HG02763 (cell line): ENCODE results near the gene UBE2G1.

ENCODE experiments used
- ATAC-seq: cut with Tn5 transposase; IDR thresholded peaks from one replicate; pipeline ENCODE4 v1.9.1; 2021; ENCODE audit warnings: mild to moderate bottlenecking, moderate library complexity; ENCODE audit not compliant: unreplicated experiment

UBE2G1 gene

GRCh38 chr17:4340914-4341615 lies 25.4 kb downstream of the UBE2G1 start:
- no peak for ATAC-seq

GRCh38 chr17:4334776-4335584 lies 31.5 kb downstream of the UBE2G1 start:
- ATAC-seq: no peak

DNA sequence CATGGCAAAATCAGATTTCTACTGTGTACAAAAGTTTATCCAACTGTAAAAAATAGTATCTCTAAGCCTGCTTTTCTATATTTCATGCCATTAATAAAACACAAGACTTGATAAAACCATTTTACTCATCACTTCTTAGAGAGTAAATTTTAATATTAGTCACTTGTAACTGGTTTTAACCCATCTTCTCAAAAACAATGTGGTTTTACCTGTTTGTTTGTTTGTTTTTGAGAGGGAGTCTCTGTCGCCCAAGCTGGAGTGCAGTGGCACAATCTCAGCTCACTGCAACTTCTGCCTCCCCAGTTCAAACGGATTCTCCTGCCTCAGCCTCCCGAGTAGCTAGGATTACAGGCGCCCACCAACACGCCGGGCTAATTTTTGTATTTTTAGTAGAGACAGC lies 32.1 kb downstream of the UBE2G1 start:
- ATAC-seq: no peak

- no peak for ATAC-seq
These were observed 33.4 kb downstream of the UBE2G1 start for GRCh38 chr17:4333041-4333440.

- ATAC-seq: no peak
These were observed 34.0 kb downstream of the UBE2G1 start for GRCh38 chr17:4332296-4332970.

DNA sequence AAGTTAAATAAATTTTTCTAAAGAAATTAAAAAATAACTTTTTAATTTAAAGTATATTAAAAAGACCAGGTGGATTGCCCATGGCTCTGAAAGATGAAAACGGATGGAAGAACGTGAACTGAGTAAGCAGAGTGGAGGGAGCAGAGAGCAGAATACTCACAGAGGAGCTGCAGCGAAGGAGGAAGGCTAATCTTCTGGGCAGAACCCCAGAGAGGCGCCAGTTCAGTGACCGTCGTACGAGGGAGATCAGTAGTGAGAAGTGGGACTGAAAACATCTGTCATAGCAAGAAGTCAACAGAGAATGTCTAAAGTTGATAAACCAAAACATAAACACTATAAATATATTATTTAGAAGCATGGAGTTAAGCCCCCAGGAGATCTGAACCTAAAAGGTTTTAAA lies 34.9 kb downstream of the UBE2G1 start:
- no peak for ATAC-seq

- no peak for ATAC-seq
These were observed 36.6 kb downstream of the UBE2G1 start for GRCh38 chr17:4329838-4330237.

GRCh38 chr17:4327606-4328005 lies 38.9 kb downstream of the UBE2G1 start:
- ATAC-seq: no peak

DNA sequence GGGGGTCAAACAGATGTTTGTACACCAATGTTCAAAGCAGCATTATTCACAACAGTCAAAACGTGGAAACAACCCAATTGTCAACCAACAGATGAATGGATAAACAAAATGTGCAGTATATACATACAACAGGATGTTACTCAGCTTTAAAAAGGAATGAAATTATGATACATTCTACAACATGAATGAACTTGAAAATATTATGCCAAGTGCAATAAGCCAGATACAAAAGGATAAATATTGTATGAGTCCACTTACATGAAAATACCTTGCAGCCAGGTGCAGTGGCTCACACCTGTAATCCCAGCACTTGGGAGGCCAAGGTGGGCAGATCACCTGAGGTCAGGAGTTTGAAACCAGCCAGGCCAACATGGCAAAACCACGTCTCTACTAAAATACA lies 39.9 kb downstream of the UBE2G1 start:
- no peak for ATAC-seq

GRCh38 chr17:4326112-4326511 lies 40.4 kb downstream of the UBE2G1 start:
- no peak for ATAC-seq

DNA sequence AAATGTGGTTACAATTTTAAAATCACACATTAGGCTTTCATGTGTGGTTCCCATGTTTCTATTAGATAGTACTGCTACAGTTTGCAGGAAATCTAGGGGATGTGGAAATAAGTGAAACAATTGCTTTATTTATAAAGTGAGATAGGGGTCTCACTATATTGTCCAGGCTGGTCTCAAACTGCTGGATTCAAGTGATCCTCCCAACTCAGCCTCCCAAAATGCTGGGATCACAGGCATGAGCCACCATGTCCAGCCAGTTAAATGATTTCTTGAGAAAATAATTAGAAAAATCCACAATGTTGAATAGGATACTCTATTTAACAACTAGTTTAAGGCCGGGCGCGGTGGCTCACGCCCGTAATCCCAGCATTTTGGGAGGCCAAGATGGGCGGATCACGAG lies 42.0 kb downstream of the UBE2G1 start:
- ATAC-seq: no peak

GRCh38 chr17:4319221-4319620 lies 47.3 kb downstream of the UBE2G1 start:
- no peak for ATAC-seq

DNA sequence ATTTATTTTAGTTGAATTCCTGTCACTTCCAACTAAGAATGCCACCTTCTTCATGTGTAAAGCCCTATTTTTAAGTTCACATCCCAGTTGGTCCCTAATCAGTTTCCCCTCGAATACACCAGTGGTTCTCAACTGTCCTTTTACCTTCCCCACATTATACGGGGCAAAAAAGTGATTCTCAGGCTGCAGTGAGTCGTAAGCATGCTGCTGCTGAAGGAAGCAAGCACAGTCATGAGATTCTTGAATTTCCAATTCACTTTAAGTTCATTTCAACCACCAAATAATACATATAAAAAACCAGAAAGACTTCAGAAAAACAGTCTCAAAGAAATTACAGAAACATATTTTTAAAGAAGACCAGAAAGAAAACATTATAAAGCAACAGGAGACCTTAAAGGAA lies 47.9 kb downstream of the UBE2G1 start:
- ATAC-seq: no peak

DNA sequence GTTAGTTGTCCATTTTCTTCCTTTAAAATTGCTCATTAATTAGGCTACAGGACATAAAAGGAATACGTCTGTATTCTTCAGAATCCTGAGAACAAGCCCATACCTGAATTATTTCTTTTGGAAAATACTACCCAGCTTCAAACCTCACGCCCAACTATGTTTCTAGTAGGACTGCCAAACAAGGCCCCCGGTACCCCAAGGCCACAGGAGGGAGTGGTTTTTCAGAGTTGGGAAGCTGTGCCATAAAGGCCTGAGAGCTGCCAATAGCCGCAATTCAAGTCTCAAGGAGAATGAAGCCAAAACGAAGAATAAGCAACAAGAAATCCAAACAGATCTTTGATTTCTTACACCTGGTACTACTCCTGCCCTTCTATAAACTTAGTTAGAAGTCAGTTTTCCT lies 48.3 kb downstream of the UBE2G1 start:
- ATAC-seq: no peak

- no peak for ATAC-seq
These were observed 48.9 kb downstream of the UBE2G1 start for GRCh38 chr17:4317610-4318009.

DNA sequence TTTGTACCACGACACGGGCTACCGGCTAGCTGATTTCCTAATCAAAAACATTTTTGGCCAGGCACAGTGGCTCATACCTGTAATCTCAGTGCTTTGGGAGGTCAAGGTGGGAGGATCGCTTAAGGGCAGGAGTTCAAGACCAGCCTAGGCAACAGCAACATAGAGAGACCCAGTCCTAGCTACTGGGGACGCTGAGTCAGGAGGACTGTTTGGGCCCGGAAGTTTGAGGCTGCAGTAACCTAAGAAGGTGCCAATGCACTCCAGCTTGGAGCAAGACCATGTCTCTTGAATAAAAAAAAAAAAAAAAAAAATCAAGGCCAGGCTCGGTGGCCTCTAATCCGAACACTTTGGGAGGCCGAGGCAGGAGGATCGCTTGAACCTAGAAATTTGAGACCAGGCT lies 49.8 kb downstream of the UBE2G1 start:
- no peak for ATAC-seq

DNA sequence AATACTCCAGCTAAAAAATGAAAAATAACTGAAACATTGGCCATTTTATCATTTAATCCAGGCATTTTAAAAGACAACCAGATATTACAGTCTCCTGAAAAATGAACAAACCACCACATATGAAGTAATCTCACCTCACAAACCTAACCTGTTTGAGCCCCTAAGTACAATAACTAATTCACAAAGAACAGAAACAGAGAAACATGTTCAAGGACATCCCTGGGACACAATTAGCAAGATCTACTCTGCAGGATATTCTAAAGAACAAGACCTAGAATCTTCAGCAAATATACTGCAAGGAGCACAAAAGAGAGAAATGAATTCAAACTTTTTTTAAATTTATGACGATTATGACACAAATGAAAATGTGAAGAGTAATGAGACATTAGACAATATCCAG lies 51.9 kb downstream of the UBE2G1 start:
- ATAC-seq: no peak

DNA sequence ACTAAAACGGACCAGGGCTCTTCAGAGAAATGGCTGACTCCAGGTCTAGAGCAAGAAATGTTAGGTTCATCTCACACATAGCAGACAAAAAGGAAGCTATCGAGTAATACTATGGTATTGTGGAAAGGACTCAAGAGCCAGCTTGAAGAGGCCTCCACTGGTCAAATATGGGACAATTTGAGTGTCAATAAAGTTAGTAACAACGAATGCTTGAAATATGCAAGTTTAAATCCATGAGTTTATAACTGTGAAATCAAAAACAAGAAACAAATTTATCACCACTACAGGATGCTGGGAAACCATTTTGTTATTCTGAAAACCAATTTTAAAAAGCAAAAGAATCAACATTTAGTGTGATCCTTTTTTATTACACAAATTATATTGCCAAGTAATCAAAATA lies 52.3 kb downstream of the UBE2G1 start:
- no peak for ATAC-seq

- no peak for ATAC-seq
These were observed 53.0 kb downstream of the UBE2G1 start for GRCh38 chr17:4313221-4314114.

DNA sequence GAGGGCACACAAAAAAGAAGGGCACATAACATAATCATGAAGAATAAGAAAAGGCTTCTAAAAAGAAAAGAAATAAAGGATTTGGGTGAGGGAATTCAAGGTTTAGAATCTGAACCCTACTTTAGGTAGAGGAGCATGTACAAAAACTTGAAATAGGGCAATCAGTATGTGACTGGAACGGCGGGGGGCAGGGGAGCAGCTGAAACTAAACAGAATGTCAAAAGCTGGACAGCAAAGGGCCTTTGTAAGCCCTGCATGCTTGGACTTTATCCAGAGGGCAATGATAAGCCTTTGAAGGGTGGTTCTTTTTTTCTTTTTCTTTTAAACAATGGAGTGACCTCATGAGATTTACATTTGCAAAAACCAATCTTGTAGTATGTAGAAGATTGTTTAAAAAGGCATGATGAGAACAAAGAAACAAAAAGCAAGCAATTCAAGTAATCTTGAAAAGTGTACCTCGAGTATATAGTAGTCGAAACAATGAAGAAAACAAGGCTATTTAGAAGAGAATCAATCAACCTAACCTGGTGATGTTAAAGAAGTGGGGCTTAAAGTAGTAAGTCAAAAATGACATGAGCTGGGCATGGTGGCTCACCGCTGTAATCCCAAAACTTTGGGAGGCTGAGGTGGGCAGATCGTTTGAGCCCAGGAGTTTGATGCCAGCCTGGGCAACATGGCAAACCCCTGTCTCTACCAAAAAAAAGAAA lies 56.0 kb downstream of the UBE2G1 start:
- ATAC-seq: no peak
